Karpas-422 (cell line): ENCODE data around the gene GFM2. TPM values are rescaled to one million over a fixed set of nuclear protein-coding genes. Genes with fewer than 3 reads are reported as not detected.
"Not testable (repeated sequence)": the region's sequence is repeated elsewhere in the genome, so short reads cannot be mapped to it uniquely, and the experiment has no call there.

Experiments used
- DNase-seq: peaks from one replicate; pipeline ENCODE4 v3.0.0-alpha.2; 2015
- H2AFZ ChIP-seq: fragments of 200-600 bp; sonication (generic); 2 replicates; pipeline ENCODE4 v1.6.1; 2014; ENCODE audit warnings: antibody characterized with exemption, low read length, mixed read lengths
- H3K27ac ChIP-seq: fragments of 200-600 bp; sonication (generic); 2 replicates; pipeline ENCODE4 v1.5.1; 2014; ENCODE audit warnings: mild to moderate bottlenecking, low read length, moderate library complexity
- H3K27me3 ChIP-seq: fragments of 200-600 bp; sonication (generic); 2 replicates; pipeline ENCODE4 v1.6.1; 2014; ENCODE audit warnings: low read length, mixed read lengths
- H3K36me3 ChIP-seq: fragments of 200-600 bp; sonication (generic); 2 replicates; pipeline ENCODE4 v1.6.1; 2014; ENCODE audit warnings: low read length, mixed read lengths; ENCODE audit not compliant: insufficient read depth
- H3K4me1 ChIP-seq: fragments of 200-600 bp; sonication (generic); 2 replicates; pipeline ENCODE4 v1.6.1; 2014; ENCODE audit warnings: mild to moderate bottlenecking, low read length, mixed read lengths
- H3K4me2 ChIP-seq: fragments of 200-600 bp; sonication (generic); 2 replicates; pipeline ENCODE4 v1.6.1; 2014; ENCODE audit warnings: low read length, low read depth, mild to moderate bottlenecking; ENCODE audit not compliant: poor library complexity, severe bottlenecking
- H3K4me3 ChIP-seq: fragments of 200-600 bp; sonication (generic); 2 replicates; pipeline ENCODE4 v1.5.1; 2014; ENCODE audit warnings: mild to moderate bottlenecking, antibody characterized with exemption, low read length, mixed read lengths
- H3K79me2 ChIP-seq: fragments of 200-600 bp; sonication (generic); 2 replicates; pipeline ENCODE4 v1.6.1; 2014; ENCODE audit warnings: mild to moderate bottlenecking, low read length, mixed read lengths
- H3K9ac ChIP-seq: fragments of 200-600 bp; sonication (generic); 2 replicates; pipeline ENCODE4 v1.6.0; 2014; ENCODE audit warnings: low read length
- H3K9me2 ChIP-seq: fragments of 200-600 bp; sonication (generic), shearing (Covaris generic); replicated peaks from 2 replicates; pipeline ENCODE4 v1.6.0; 2014; ENCODE audit warnings: mild to moderate bottlenecking, low read length, moderate library complexity; ENCODE audit not compliant: insufficient read depth
- H3K9me3 ChIP-seq: fragments of 300-700, 200-600 bp; sonication (generic); 2 replicates; pipeline ENCODE4 v1.6.1; 2014; ENCODE audit warnings: low read length, mixed read lengths
- H4K20me1 ChIP-seq: fragments of 200-600 bp; sonication (generic); 2 replicates; pipeline ENCODE4 v1.6.1; 2014; ENCODE audit warnings: mild to moderate bottlenecking, antibody characterized with exemption, low read length, low read depth; ENCODE audit not compliant: insufficient read depth
- total RNA-seq: library from RNA; depleted of rRNA; stranded (reverse); fragments of >200 nt; shearing (Covaris generic); gene quantifications from 2 replicates; pipeline ENCODE4 v1.2.3, GENCODE V29; 2014; ENCODE audit warnings: low replicate concordance

The GFM2 gene
- total RNA-seq, 1 experiment from 2014 or later = 44.5 TPM

GRCh38 chr5:74686962-74687751, 79.8 kb downstream of the GFM2 start:
- no peak for DNase-seq
- H3K9ac ChIP-seq = no peak overlapping the region
- no peak overlapping the region for H3K4me3 ChIP-seq

GRCh38 chr5:74685979-74686631, 80.8 kb downstream of the GFM2 start:
- no peaks in the 10 kb centered on the region for H3K9me3 ChIP-seq
- H2AFZ ChIP-seq = peak overlapping the region; percentile 90; the same call in 1 of the 2 replicates
- H3K4me2 ChIP-seq = peak overlapping the region; percentile 73
- peak overlapping the region; percentile 84 for H3K9ac ChIP-seq
- H4K20me1 ChIP-seq = no peaks in the 10 kb centered on the region
- peak; percentile 84 for DNase-seq
- no peaks in the 10 kb centered on the region for H3K9me2 ChIP-seq
- H3K36me3 ChIP-seq = peaks cover 7% of the 10 kb centered on the region; the same call in 1 of the 2 replicates
- peaks cover 17% of the 10 kb centered on the region for H3K4me1 ChIP-seq
- H3K27me3 ChIP-seq = no peaks in the 10 kb centered on the region
- peak overlapping the region; percentile 22; the same call in 1 of the 2 replicates for H3K27ac ChIP-seq
- H3K79me2 ChIP-seq = peaks cover 31% of the 10 kb centered on the region
- H3K4me3 ChIP-seq = peak overlapping the region; percentile 92

More at GRCh38 chr5:74686962-74687751, 79.8 kb downstream of the GFM2 start:
- Histone ChIP-seq H3K4me2 (peak overlapping the region; percentile 73), H3K27me3 (no peaks in the 10 kb centered on the region), H3K9me2 (no peaks in the 10 kb centered on the region), H4K20me1 (no peaks in the 10 kb centered on the region), H3K4me1 (peaks cover 13% of the 10 kb centered on the region), H3K36me3 (peaks cover 16% of the 10 kb centered on the region; the same call in 1 of the 2 replicates), H3K27ac (no peak overlapping the region), H3K79me2 (peaks cover 31% of the 10 kb centered on the region), H3K9me3 (no peaks in the 10 kb centered on the region), H2AFZ (no peak overlapping the region)

GRCh38 chr5:74684900-74685851, 81.7 kb downstream of the GFM2 start, which contains the start of gene HEXB:
Gene HEXB, plus strand, starts transcription at chr5:74685233. Its CDS starts 28 bp downstream, at chr5:74685261.
- Histone ChIP-seq H3K79me2 (peaks cover 31% of the 10 kb centered on the region), H3K4me2 (peak within 1 kb of the TSS; percentile 73), H3K36me3 (peaks cover 5% of the 10 kb centered on the region; the same call in 1 of the 2 replicates), H3K27ac (peak within 1 kb of the TSS; percentile 22; the same call in 1 of the 2 replicates), H3K4me3 (peak within 1 kb of the TSS; percentile 92), H3K27me3 (no peaks in the 10 kb centered on the region), H3K9ac (peak within 1 kb of the TSS; percentile 84), H4K20me1 (no peaks in the 10 kb centered on the region), H3K9me2 (no peaks in the 10 kb centered on the region), H2AFZ (peak within 1 kb of the TSS; percentile 90; the same call in 1 of the 2 replicates), H3K4me1 (peaks cover 17% of the 10 kb centered on the region), H3K9me3 (no peaks in the 10 kb centered on the region)
- peak; percentile 88 for DNase-seq

GRCh38 chr5:74679966-74680365, 87.0 kb downstream of the GFM2 start:
- H3K79me2 ChIP-seq = no peaks in the 10 kb centered on the region
- no peaks in the 10 kb centered on the region for H4K20me1 ChIP-seq
- no peak overlapping the region for H3K27ac ChIP-seq
- H2AFZ ChIP-seq = no peak overlapping the region
- peaks cover 4% of the 10 kb centered on the region; the same call in 1 of the 2 replicates for H3K4me1 ChIP-seq
- H3K9me2 ChIP-seq = no peaks in the 10 kb centered on the region
- no peaks in the 10 kb centered on the region for H3K9me3 ChIP-seq
- H3K36me3 ChIP-seq = no peaks in the 10 kb centered on the region
- no peaks in the 10 kb centered on the region for H3K27me3 ChIP-seq
- H3K9ac ChIP-seq = no peak overlapping the region
- DNase-seq = no peak
- H3K4me3 ChIP-seq = no peak overlapping the region
- no peak overlapping the region for H3K4me2 ChIP-seq

GRCh38 chr5:74679300-74679699, 87.6 kb downstream of the GFM2 start:
- not testable (repeated sequence) for H3K4me3 ChIP-seq, H2AFZ ChIP-seq, DNase-seq, H3K4me2 ChIP-seq, H3K9me2 ChIP-seq, H3K36me3 ChIP-seq, H3K27ac ChIP-seq, H3K4me1 ChIP-seq, H3K9ac ChIP-seq, H3K79me2 ChIP-seq, H4K20me1 ChIP-seq, H3K9me3 ChIP-seq, H3K27me3 ChIP-seq

GRCh38 chr5:74678123-74678522, 88.8 kb downstream of the GFM2 start:
- H3K9me2 ChIP-seq, H3K27me3 ChIP-seq, DNase-seq, H3K4me1 ChIP-seq, H3K36me3 ChIP-seq, H3K79me2 ChIP-seq, H3K9ac ChIP-seq, H3K4me3 ChIP-seq, H3K4me2 ChIP-seq, H3K9me3 ChIP-seq, H4K20me1 ChIP-seq, H2AFZ ChIP-seq, H3K27ac ChIP-seq: not testable (repeated sequence)

- not testable (repeated sequence) for H3K79me2 ChIP-seq, DNase-seq, H3K4me2 ChIP-seq, H3K9me2 ChIP-seq, H3K27ac ChIP-seq, H3K4me1 ChIP-seq, H3K9me3 ChIP-seq, H3K27me3 ChIP-seq, H3K9ac ChIP-seq, H3K4me3 ChIP-seq, H2AFZ ChIP-seq, H3K36me3 ChIP-seq, H4K20me1 ChIP-seq
Measured at GRCh38 chr5:74676466-74676865, 90.5 kb downstream of the GFM2 start.
